Neural cell (in vitro differentiated cells): ENCODE data around the gene CCDC102A. TPM values are rescaled to one million over a fixed set of nuclear protein-coding genes. Genes with fewer than 3 reads are reported as not detected.

ENCODE experiments used
- H2AFZ ChIP-seq: fragments of 200-600, 300-800 bp; sonication (generic), shearing (Covaris generic); 2 replicates; pipeline ENCODE4 v1.6.0; 2014; ENCODE audit warnings: low read depth, mild to moderate bottlenecking, antibody characterized with exemption, low read length, moderate library complexity
- H3F3A ChIP-seq: fragments of 200-600 bp; shearing (Covaris generic); 2 replicates; pipeline ENCODE4 v1.6.1; 2016; ENCODE audit warnings: mild to moderate bottlenecking, moderate library complexity, mixed read lengths, antibody characterized with exemption, low read length; ENCODE audit not compliant: insufficient read depth, poor library complexity, severe bottlenecking
- H3K27ac ChIP-seq: fragments of 200-600, 300-800 bp; sonication (generic), shearing (Covaris generic); 2 replicates; pipeline ENCODE4 v1.5.1; 2014; ENCODE audit warnings: mild to moderate bottlenecking, low read length, moderate library complexity
- H3K27me3 ChIP-seq: fragments of 300-800, 200-600 bp; sonication (generic), shearing (Covaris generic); 2 replicates; pipeline ENCODE4 v1.6.0; 2014; ENCODE audit warnings: mild to moderate bottlenecking, low read depth, low read length, moderate library complexity; ENCODE audit not compliant: insufficient read depth
- H3K36me3 ChIP-seq: fragments of 300-800, 200-600 bp; sonication (generic), shearing (Covaris generic); 2 replicates; pipeline ENCODE4 v1.5.1; 2014; ENCODE audit warnings: mild to moderate bottlenecking, antibody characterized with exemption, low read length, moderate library complexity; ENCODE audit not compliant: insufficient read depth
- H3K4me2 ChIP-seq: fragments of 300-800, 200-600 bp; sonication (generic), shearing (Covaris generic); 2 replicates; pipeline ENCODE4 v1.6.0; 2014; ENCODE audit warnings: mild to moderate bottlenecking, low read length
- H3K4me3 ChIP-seq: fragments of 300-800, 200-600 bp; sonication (generic), shearing (Covaris generic); 2 replicates; pipeline ENCODE4 v1.5.1; 2014; ENCODE audit warnings: mild to moderate bottlenecking, low read length, moderate library complexity
- H3K79me2 ChIP-seq: fragments of 200-600 bp; shearing (Covaris generic); replicated peaks from 2 replicates; pipeline ENCODE4 v1.6.0; 2014; ENCODE audit warnings: mild to moderate bottlenecking, low read length, moderate library complexity; ENCODE audit not compliant: insufficient read depth
- H3K9ac ChIP-seq: fragments of 300-800, 200-600 bp; sonication (generic), shearing (Covaris generic); 2 replicates; pipeline ENCODE4 v1.6.1; 2016; ENCODE audit warnings: mild to moderate bottlenecking, low read length, mixed read lengths
- H3K9me2 ChIP-seq: fragments of 200-600 bp; shearing (Covaris generic); 2 replicates; pipeline ENCODE4 v1.6.1; 2016; ENCODE audit warnings: mild to moderate bottlenecking, low read length, mixed read lengths; ENCODE audit not compliant: insufficient read depth
- H3K9me3 ChIP-seq: fragments of 200-600, 300-800 bp; sonication (generic), shearing (Covaris generic); 2 replicates; pipeline ENCODE4 v1.6.1; 2016; ENCODE audit warnings: mild to moderate bottlenecking, mixed run types, low read length, moderate library complexity, mixed read lengths
- H4K20me1 ChIP-seq: fragments of 200-600 bp; shearing (Covaris generic); 2 replicates; pipeline ENCODE4 v1.6.1; 2016; ENCODE audit warnings: mild to moderate bottlenecking, mixed run types; ENCODE audit not compliant: insufficient read depth
- EP300 ChIP-seq: fragments of 450-650 bp; conservative IDR thresholded peaks from 2 replicates; pipeline ENCODE4 v1.6.1; 2014; ENCODE audit warnings: antibody characterized with exemption, mild to moderate bottlenecking, moderate library complexity; ENCODE audit not compliant: poor library complexity, severe bottlenecking
- EZH2 ChIP-seq: fragments of 200-600, 300-800 bp; shearing (Covaris generic), sonication (generic); IDR thresholded peaks from 2 replicates; pipeline ENCODE4 v1.6.1; 2014; ENCODE audit warnings: antibody characterized with exemption, low read length, borderline replicate concordance, mild to moderate bottlenecking; ENCODE audit not compliant: insufficient read depth, poor library complexity, severe bottlenecking
- MXI1 ChIP-seq: fragments of 450-650 bp; conservative IDR thresholded peaks from 2 replicates; pipeline ENCODE4 v1.6.1; 2014; ENCODE audit warnings: antibody characterized with exemption, mild to moderate bottlenecking; ENCODE audit not compliant: poor library complexity, severe bottlenecking
- POLR2AphosphoS5 ChIP-seq: IDR thresholded peaks from 2 replicates; pipeline ENCODE4 v1.6.1; 2012
- RAD21 ChIP-seq: fragments of 450-650 bp; conservative IDR thresholded peaks from 2 replicates; pipeline ENCODE4 v1.6.1; 2014; ENCODE audit warnings: antibody characterized with exemption, mild to moderate bottlenecking, moderate library complexity
- SMC3 ChIP-seq: fragments of 450-650 bp; conservative IDR thresholded peaks from 2 replicates; pipeline ENCODE4 v1.6.1; 2014; ENCODE audit warnings: antibody characterized with exemption, mild to moderate bottlenecking, moderate library complexity; ENCODE audit not compliant: poor library complexity
- TAF1 ChIP-seq: IDR thresholded peaks from 2 replicates; pipeline ENCODE4 v1.6.1; 2012; ENCODE audit warnings: low read depth
- polyA plus RNA-seq: library from polyadenylated mRNA; depleted of rRNA; stranded (reverse); fragments of >200 nt; gene quantifications from 2 replicates; pipeline ENCODE4 v1.2.3, GENCODE V29; 2014
- TF ChIP-seq, protein P1 (sequence below): IDR thresholded peaks from 2 replicates; pipeline ENCODE4 v1.6.1; 2012; ENCODE audit warnings: borderline replicate concordance
- TF ChIP-seq, protein P2 (sequence below): fragments of 450-650 bp; IDR thresholded peaks from 2 replicates; pipeline ENCODE4 v1.5.1; 2014; ENCODE audit warnings: antibody characterized with exemption, mild to moderate bottlenecking, moderate library complexity; ENCODE audit not compliant: poor library complexity, severe bottlenecking

Gene CCDC102A
- polyA plus RNA-seq, 1 donor from 2014 or later: 0.20 TPM

DNA sequence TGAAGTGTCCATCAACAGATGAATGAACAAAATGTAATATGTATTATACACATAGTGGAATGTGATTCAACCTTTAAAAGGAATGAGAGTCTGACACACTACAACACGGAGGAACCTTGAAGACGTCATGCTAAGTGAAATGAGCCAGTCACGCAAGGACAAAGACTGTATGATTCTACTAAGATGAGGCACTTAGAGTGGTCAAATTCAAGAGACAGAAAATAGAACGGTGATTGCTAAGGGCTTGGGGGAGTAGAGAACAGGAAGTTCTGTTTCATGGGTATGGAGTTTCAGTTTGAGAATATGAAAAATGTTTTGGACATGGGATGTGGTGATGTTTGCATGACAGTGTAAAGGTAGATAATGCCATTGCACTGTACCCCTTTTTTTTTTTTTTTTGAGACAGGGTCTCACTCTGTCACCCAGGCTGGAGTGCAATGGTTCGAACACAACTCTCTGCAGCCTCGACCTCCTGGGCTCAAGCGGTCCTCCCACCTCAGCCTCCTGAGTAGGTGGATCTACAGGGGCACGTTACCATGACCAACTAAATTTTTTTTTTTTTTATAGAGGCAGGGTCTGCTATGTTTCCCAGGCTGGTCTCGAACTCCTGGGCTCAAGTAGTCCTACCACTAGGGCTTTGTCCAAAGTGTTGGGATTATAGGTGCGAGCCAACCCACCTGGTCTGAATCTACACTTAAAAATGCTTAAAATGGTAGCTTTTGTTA, 2.9 kb upstream of the CCDC102A start:
- no peak for TF ChIP-seq RAD21
- no peak for TF ChIP-seq SMC3
- TF ChIP-seq MXI1: no peak
- no peak for TF ChIP-seq TAF1
- peak; percentile 21 for TF ChIP-seq POLR2AphosphoS5
- no peak for TF ChIP-seq EP300
- TF ChIP-seq, protein P1, sequence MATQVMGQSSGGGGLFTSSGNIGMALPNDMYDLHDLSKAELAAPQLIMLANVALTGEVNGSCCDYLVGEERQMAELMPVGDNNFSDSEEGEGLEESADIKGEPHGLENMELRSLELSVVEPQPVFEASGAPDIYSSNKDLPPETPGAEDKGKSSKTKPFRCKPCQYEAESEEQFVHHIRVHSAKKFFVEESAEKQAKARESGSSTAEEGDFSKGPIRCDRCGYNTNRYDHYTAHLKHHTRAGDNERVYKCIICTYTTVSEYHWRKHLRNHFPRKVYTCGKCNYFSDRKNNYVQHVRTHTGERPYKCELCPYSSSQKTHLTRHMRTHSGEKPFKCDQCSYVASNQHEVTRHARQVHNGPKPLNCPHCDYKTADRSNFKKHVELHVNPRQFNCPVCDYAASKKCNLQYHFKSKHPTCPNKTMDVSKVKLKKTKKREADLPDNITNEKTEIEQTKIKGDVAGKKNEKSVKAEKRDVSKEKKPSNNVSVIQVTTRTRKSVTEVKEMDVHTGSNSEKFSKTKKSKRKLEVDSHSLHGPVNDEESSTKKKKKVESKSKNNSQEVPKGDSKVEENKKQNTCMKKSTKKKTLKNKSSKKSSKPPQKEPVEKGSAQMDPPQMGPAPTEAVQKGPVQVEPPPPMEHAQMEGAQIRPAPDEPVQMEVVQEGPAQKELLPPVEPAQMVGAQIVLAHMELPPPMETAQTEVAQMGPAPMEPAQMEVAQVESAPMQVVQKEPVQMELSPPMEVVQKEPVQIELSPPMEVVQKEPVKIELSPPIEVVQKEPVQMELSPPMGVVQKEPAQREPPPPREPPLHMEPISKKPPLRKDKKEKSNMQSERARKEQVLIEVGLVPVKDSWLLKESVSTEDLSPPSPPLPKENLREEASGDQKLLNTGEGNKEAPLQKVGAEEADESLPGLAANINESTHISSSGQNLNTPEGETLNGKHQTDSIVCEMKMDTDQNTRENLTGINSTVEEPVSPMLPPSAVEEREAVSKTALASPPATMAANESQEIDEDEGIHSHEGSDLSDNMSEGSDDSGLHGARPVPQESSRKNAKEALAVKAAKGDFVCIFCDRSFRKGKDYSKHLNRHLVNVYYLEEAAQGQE: no peak
- TF ChIP-seq, protein P2, sequence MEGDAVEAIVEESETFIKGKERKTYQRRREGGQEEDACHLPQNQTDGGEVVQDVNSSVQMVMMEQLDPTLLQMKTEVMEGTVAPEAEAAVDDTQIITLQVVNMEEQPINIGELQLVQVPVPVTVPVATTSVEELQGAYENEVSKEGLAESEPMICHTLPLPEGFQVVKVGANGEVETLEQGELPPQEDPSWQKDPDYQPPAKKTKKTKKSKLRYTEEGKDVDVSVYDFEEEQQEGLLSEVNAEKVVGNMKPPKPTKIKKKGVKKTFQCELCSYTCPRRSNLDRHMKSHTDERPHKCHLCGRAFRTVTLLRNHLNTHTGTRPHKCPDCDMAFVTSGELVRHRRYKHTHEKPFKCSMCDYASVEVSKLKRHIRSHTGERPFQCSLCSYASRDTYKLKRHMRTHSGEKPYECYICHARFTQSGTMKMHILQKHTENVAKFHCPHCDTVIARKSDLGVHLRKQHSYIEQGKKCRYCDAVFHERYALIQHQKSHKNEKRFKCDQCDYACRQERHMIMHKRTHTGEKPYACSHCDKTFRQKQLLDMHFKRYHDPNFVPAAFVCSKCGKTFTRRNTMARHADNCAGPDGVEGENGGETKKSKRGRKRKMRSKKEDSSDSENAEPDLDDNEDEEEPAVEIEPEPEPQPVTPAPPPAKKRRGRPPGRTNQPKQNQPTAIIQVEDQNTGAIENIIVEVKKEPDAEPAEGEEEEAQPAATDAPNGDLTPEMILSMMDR: no peak
- peaks cover 13% of the 10 kb centered on the region for H3K27me3 ChIP-seq

DNA sequence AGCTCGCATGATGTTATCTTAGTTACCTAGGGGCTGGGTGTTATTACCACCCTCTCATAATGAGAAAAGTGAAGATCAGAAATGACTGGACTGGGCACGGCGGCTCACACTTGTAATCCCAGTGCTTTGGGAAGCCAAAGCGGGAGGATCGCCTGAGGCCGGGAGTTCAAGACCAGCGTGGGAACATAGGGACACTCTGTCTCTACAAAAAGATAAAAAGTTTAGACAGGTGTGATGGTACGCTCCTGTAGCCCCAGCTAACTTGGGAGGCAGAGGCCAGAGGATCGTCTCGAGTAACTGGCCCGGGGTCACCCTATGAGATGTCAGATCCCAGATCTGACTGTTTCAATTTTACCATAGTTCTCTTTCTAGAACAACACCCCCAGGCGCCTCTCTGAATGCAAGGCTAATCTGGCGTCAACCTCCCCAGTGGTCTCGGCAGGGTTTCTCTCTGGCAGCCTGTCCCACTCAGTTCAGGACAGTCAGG, 1.9 kb upstream of the CCDC102A start:
- Histone ChIP-seq H3F3A (peaks cover 5% of the 10 kb centered on the region), H3K9me3 (no peaks in the 10 kb centered on the region), H3K79me2 (no peaks in the 10 kb centered on the region), H3K27me3 (peaks cover 13% of the 10 kb centered on the region), H2AFZ (no peak overlapping the region), H3K27ac (no peak overlapping the region), H3K9me2 (no peaks in the 10 kb centered on the region), H4K20me1 (no peaks in the 10 kb centered on the region), H3K4me3 (no peak overlapping the region), H3K36me3 (no peaks in the 10 kb centered on the region), H3K4me2 (no peak overlapping the region), H3K9ac (no peak overlapping the region)
- TF ChIP-seq SMC3 (no peak), EP300 (no peak), MXI1 (no peak), POLR2AphosphoS5 (no peak), EZH2 (no peak), RAD21 (no peak), TAF1 (no peak)
- TF ChIP-seq, protein P1: no peak
- TF ChIP-seq, protein P2: no peak

More for the DNA sequence above, 2.9 kb upstream of the CCDC102A start:
- Histone ChIP-seq H2AFZ (no peak overlapping the region), H3F3A (peaks cover 5% of the 10 kb centered on the region), H4K20me1 (no peaks in the 10 kb centered on the region), H3K27ac (no peak overlapping the region), H3K79me2 (no peaks in the 10 kb centered on the region), H3K9me2 (no peaks in the 10 kb centered on the region), H3K9ac (no peak overlapping the region), H3K4me2 (no peak overlapping the region), H3K36me3 (no peaks in the 10 kb centered on the region), H3K9me3 (no peaks in the 10 kb centered on the region), H3K4me3 (no peak overlapping the region)
